ENCODE measurements around the gene KLB.

GRCh38 chr4:39466747-39467146 lies 60.0 kb downstream of the KLB start:
- TF ChIP-seq CTCF (IDR thresholded peaks at IDR 0.05) (no peak), POLR2A (IDR thresholded peaks at IDR 0.05) (no peak)

Measured in Peyer's patch (tissue), 4 donors.